RPMI7951 (cell line): ENCODE measurements around the gene DMD. TPM values are rescaled to one million over a fixed set of nuclear protein-coding genes. Genes with fewer than 3 reads are reported as not detected.
"Not testable (repeated sequence)": the region's sequence is repeated elsewhere in the genome, so short reads cannot be mapped to it uniquely, and the experiment has no call there.

Experiments used
- DNase-seq: peaks from one replicate; pipeline ENCODE4 v3.0.0-alpha.2; 2012; ENCODE audit warnings: low read depth
- total RNA-seq: library from RNA; depleted of rRNA; stranded (reverse); fragments of >200 nt; shearing (Covaris generic); gene quantifications from 2 replicates; pipeline ENCODE4 v1.2.3, GENCODE V29; 2014

DMD gene
- total RNA-seq, 1 experiment from 2014 or later = 2.0 TPM

- no peak for DNase-seq
These were observed 593.2 kb downstream of the DMD start for GRCh38 chrX:32618154-32618553.

- DNase-seq = no peak
These were observed 596.6 kb downstream of the DMD start for GRCh38 chrX:32614707-32615106.

GRCh38 chrX:32599156-32599555 is 612.2 kb downstream of the DMD start:
- no peak for DNase-seq

- no peak for DNase-seq
These were observed 612.6 kb downstream of the DMD start for GRCh38 chrX:32598707-32599106.

GRCh38 chrX:32597777-32598176 is 613.6 kb downstream of the DMD start:
- DNase-seq = no peak

GRCh38 chrX:32592786-32593185 is 618.6 kb downstream of the DMD start:
- no peak for DNase-seq

GRCh38 chrX:32591589-32591988 is 619.8 kb downstream of the DMD start:
- no peak for DNase-seq

GRCh38 chrX:32582729-32583128 is 628.6 kb downstream of the DMD start:
- no peak for DNase-seq

GRCh38 chrX:32576885-32577284 is 634.5 kb downstream of the DMD start:
- no peak for DNase-seq

- no peak for DNase-seq
These were observed 638.7 kb downstream of the DMD start for GRCh38 chrX:32572644-32573043.

GRCh38 chrX:32571579-32571978 is 639.8 kb downstream of the DMD start:
- DNase-seq = no peak

GRCh38 chrX:32562261-32562660 is 649.1 kb downstream of the DMD start:
- no peak for DNase-seq

- DNase-seq = no peak
These were observed 666.2 kb downstream of the DMD start for GRCh38 chrX:32545101-32545500.

- DNase-seq = no peak
These were observed 672.8 kb downstream of the DMD start for GRCh38 chrX:32538554-32538953.

GRCh38 chrX:32533848-32534247 is 677.5 kb downstream of the DMD start:
- DNase-seq = no peak

- DNase-seq = no peak
These were observed 679.1 kb downstream of the DMD start for GRCh38 chrX:32532262-32532661.

- DNase-seq = no peak
These were observed 680.4 kb downstream of the DMD start for GRCh38 chrX:32530802-32531403.

- not testable (repeated sequence) for DNase-seq
These were observed 682.9 kb downstream of the DMD start for GRCh38 chrX:32528451-32528850.

GRCh38 chrX:32525234-32525633 is 686.1 kb downstream of the DMD start:
- no peak for DNase-seq

GRCh38 chrX:32524385-32524784 is 687.0 kb downstream of the DMD start:
- DNase-seq = no peak

GRCh38 chrX:32520789-32521188 is 690.6 kb downstream of the DMD start:
- DNase-seq = no peak

GRCh38 chrX:32514986-32515385 is 696.4 kb downstream of the DMD start:
- no peak for DNase-seq

- DNase-seq = no peak
These were observed 709.7 kb downstream of the DMD start for GRCh38 chrX:32501606-32502005.

GRCh38 chrX:32496671-32497070 is 714.7 kb downstream of the DMD start:
- no peak for DNase-seq
